Mesenchymal stem cell (in vitro differentiated cells and primary cell): ENCODE results near the gene MARS2.

Source experiments
- DNase-seq: peaks from one replicate; pipeline ENCODE4 v3.0.0-alpha.2; 2013
- H2AFZ ChIP-seq: one replicate; pipeline ENCODE4 v1.6.1; 2013; ENCODE audit warnings: low read depth, mild to moderate bottlenecking, control low read depth, inconsistent platforms, low read length, moderate library complexity
- H2AK5ac ChIP-seq: 2 replicates; pipeline ENCODE4 v1.6.1; 2013; ENCODE audit warnings: low read length, moderate library complexity, mild to moderate bottlenecking, inconsistent platforms; ENCODE audit not compliant: severe bottlenecking
- H2BK120ac ChIP-seq: one replicate; pipeline ENCODE4 v1.6.1; 2013; ENCODE audit warnings: low read depth, mild to moderate bottlenecking, inconsistent platforms, low read length, moderate library complexity
- H2BK12ac ChIP-seq, 2 experiments: one replicate each; pipeline ENCODE4 v1.6.1; 2013; ENCODE audit warnings: inconsistent platforms in 2 of 2, low read length in 2 of 2, mild to moderate bottlenecking in 2 of 2, moderate library complexity in 2 of 2, control low read depth in 1 of 2
- H2BK15ac ChIP-seq: one replicate; pipeline ENCODE4 v1.6.1; 2013; ENCODE audit warnings: mild to moderate bottlenecking, low read depth, inconsistent platforms; ENCODE audit not compliant: poor library complexity, severe bottlenecking
- H2BK5ac ChIP-seq: 2 replicates; pipeline ENCODE4 v1.6.1; 2013; ENCODE audit warnings: low read depth, mild to moderate bottlenecking, low read length, control low read depth, inconsistent platforms; ENCODE audit not compliant: poor library complexity, severe bottlenecking
- H3K14ac ChIP-seq, 2 experiments: one replicate each; pipeline ENCODE4 v1.6.1; 2013; ENCODE audit warnings: inconsistent platforms in 2 of 2, low read length in 2 of 2, control low read depth in 1 of 2, mild to moderate bottlenecking in 1 of 2, moderate library complexity in 1 of 2
- H3K18ac ChIP-seq, 2 experiments: one replicate each; pipeline ENCODE4 v1.6.1; 2013; ENCODE audit warnings: inconsistent platforms in 2 of 2, low read length in 2 of 2, control low read depth in 1 of 2, low read depth in 1 of 2, mild to moderate bottlenecking in 1 of 2
- H3K23ac ChIP-seq, 2 experiments: one replicate each; pipeline ENCODE4 v1.6.1; 2013; ENCODE audit warnings: inconsistent platforms in 2 of 2, low read length in 2 of 2, mild to moderate bottlenecking in 2 of 2, moderate library complexity in 2 of 2, control low read depth in 1 of 2
- H3K27ac ChIP-seq: 2 replicates; pipeline ENCODE4 v1.5.1; 2013; ENCODE audit warnings: mild to moderate bottlenecking, moderate library complexity, low read length, control low read depth, inconsistent platforms; ENCODE audit not compliant: poor library complexity, severe bottlenecking
- H3K27me3 ChIP-seq, 2 experiments: 2 replicates each; pipeline versions ENCODE4 v1.6.1 to v1.7.0; 2013; ENCODE audit warnings: low read length in 2 of 2, mild to moderate bottlenecking in 2 of 2, moderate library complexity in 2 of 2, control low read depth in 1 of 2, inconsistent platforms in 1 of 2; ENCODE audit not compliant: control insufficient read depth in 1 of 2, insufficient read depth in 1 of 2
- H3K36me3 ChIP-seq, 2 experiments: 2 replicates each; pipeline versions ENCODE4 v1.6.1 to v1.7.0; 2013; ENCODE audit warnings: low read length in 2 of 2, control low read depth in 1 of 2, inconsistent platforms in 1 of 2, low read depth in 1 of 2, mild to moderate bottlenecking in 1 of 2; ENCODE audit not compliant: insufficient read depth in 2 of 2, control insufficient read depth in 1 of 2
- H3K4ac ChIP-seq, 2 experiments: one replicate each; pipeline ENCODE4 v1.6.1; 2013; ENCODE audit warnings: inconsistent platforms in 2 of 2, low read length in 2 of 2, mild to moderate bottlenecking in 2 of 2, moderate library complexity in 2 of 2, control low read depth in 1 of 2, low read depth in 1 of 2
- H3K4me1 ChIP-seq: 2 replicates; pipeline ENCODE4 v1.6.1; 2013; ENCODE audit warnings: low read depth, low read length, control low read depth; ENCODE audit not compliant: control insufficient read depth, insufficient read depth
- H3K4me2 ChIP-seq: 2 replicates; pipeline ENCODE4 v1.6.1; 2013; ENCODE audit warnings: low read length, mild to moderate bottlenecking, inconsistent platforms; ENCODE audit not compliant: poor library complexity, severe bottlenecking
- H3K4me3 ChIP-seq, 2 experiments: 2 replicates each; pipeline versions ENCODE4 v1.5.1 to v1.7.0; 2013; ENCODE audit warnings: low read length in 2 of 2, mild to moderate bottlenecking in 2 of 2, control low read depth in 1 of 2, low read depth in 1 of 2; ENCODE audit not compliant: insufficient read depth in 1 of 2
- H3K79me1 ChIP-seq: replicated peaks from 2 replicates; pipeline ENCODE4 v1.6.1; 2013; ENCODE audit warnings: mild to moderate bottlenecking, control low read depth, low read length, inconsistent platforms; ENCODE audit not compliant: poor library complexity, severe bottlenecking
- H3K9ac ChIP-seq: 2 replicates; pipeline ENCODE4 v1.7.0; 2013; ENCODE audit warnings: mild to moderate bottlenecking, low read length, moderate library complexity
- H3K9me3 ChIP-seq: 2 replicates; pipeline ENCODE4 v1.7.0; 2013; ENCODE audit warnings: mild to moderate bottlenecking, low read length; ENCODE audit not compliant: control insufficient read depth
- H4K8ac ChIP-seq: one replicate; pipeline ENCODE4 v1.6.1; 2013; ENCODE audit warnings: inconsistent platforms, mild to moderate bottlenecking, low read length, moderate library complexity
- H4K91ac ChIP-seq: one replicate; pipeline ENCODE4 v1.6.1; 2013; ENCODE audit warnings: mild to moderate bottlenecking, low read length, inconsistent platforms
- WGBS: methylation state at CpG from one replicate; pipeline ENCODE4 v1.1.7; 2013; ENCODE audit warnings: mixed read lengths; 5-methylcytosine and 5-hydroxymethylcytosine counted together

MARS2 gene

GRCh38 chr2:197668296-197668695 is 36.9 kb upstream of the MARS2 start:
- no peak overlapping the region for H2BK15ac ChIP-seq
- 95% methylated on average over 3 of the region's 3 CpGs for WGBS
- H3K4me1 ChIP-seq: peaks cover 2% of the 10 kb centered on the region

GRCh38 chr2:197669077-197669476 is 36.1 kb upstream of the MARS2 start:
- Histone ChIP-seq H3K36me3 (peaks cover 0 to 9% of the 10 kb centered on the region in 2 experiments), H3K23ac (no peak overlapping the region), H2BK5ac (no peak overlapping the region), H3K4ac (no peak overlapping the region), H3K79me1 (peaks cover 23% of the 10 kb centered on the region), H3K9me3 (no peaks in the 10 kb centered on the region), H3K27me3 (no peaks in the 10 kb centered on the region), H3K27ac (no peak overlapping the region), H3K9ac (no peak overlapping the region), H2BK120ac (no peak overlapping the region), H3K4me3 (no peak overlapping the region), H3K18ac (no peak overlapping the region), H3K4me2 (no peak overlapping the region), H4K91ac (no peak overlapping the region), H2BK15ac (no peak overlapping the region), H4K8ac (no peak overlapping the region), H2BK12ac (no peak overlapping the region), H3K14ac (no peak overlapping the region), H2AK5ac (no peak overlapping the region), H3K4me1 (peaks cover 3% of the 10 kb centered on the region), H2AFZ (no peak overlapping the region)
- DNase-seq: no peak

More at GRCh38 chr2:197668296-197668695, 36.9 kb upstream of the MARS2 start:
- no peak overlapping the region for H3K4me3 ChIP-seq
- no peak overlapping the region for H2BK12ac ChIP-seq
- H3K27me3 ChIP-seq: no peaks in the 10 kb centered on the region
- no peak overlapping the region for H2AK5ac ChIP-seq
- no peak overlapping the region for H3K23ac ChIP-seq
- no peak overlapping the region for H2AFZ ChIP-seq
- no peak overlapping the region for H4K91ac ChIP-seq
- no peak for DNase-seq
- H3K18ac ChIP-seq: no peak overlapping the region
- H3K4ac ChIP-seq: no peak overlapping the region
- no peaks in the 10 kb centered on the region for H3K9me3 ChIP-seq
- H3K79me1 ChIP-seq: peaks cover 23% of the 10 kb centered on the region
- peaks cover 0 to 9% of the 10 kb centered on the region in 2 experiments for H3K36me3 ChIP-seq
- H3K4me2 ChIP-seq: no peak overlapping the region
- no peak overlapping the region for H2BK5ac ChIP-seq
- no peak overlapping the region for H2BK120ac ChIP-seq
- H3K9ac ChIP-seq: no peak overlapping the region
- no peak overlapping the region for H3K27ac ChIP-seq
- no peak overlapping the region for H4K8ac ChIP-seq
- no peak overlapping the region for H3K14ac ChIP-seq

GRCh38 chr2:197672371-197672893 is 32.7 kb upstream of the MARS2 start:
- Histone ChIP-seq H3K27ac (no peak overlapping the region), H3K4me1 (peaks cover 4% of the 10 kb centered on the region), H3K23ac (no peak overlapping the region), H3K4me2 (no peak overlapping the region), H4K91ac (no peak overlapping the region), H3K36me3 (peaks cover 0 to 9% of the 10 kb centered on the region in 2 experiments), H2AFZ (no peak overlapping the region), H2BK15ac (no peak overlapping the region), H3K9me3 (no peaks in the 10 kb centered on the region), H2BK12ac (no peak overlapping the region), H3K4me3 (no peak overlapping the region), H2BK120ac (no peak overlapping the region), H3K27me3 (no peaks in the 10 kb centered on the region), H4K8ac (no peak overlapping the region), H3K14ac (no peak overlapping the region), H3K18ac (no peak overlapping the region), H2BK5ac (no peak overlapping the region), H3K79me1 (peaks cover 22% of the 10 kb centered on the region), H3K4ac (no peak overlapping the region), H3K9ac (no peak overlapping the region), H2AK5ac (no peak overlapping the region)
- DNase-seq: no peak
- WGBS: 100% methylated on average over 1 of the region's 1 CpG

GRCh38 chr2:197673106-197673505 is 32.1 kb upstream of the MARS2 start:
- DNase-seq: no peak
- Histone ChIP-seq H3K4me3 (no peak overlapping the region), H3K23ac (no peak overlapping the region), H3K36me3 (peaks cover 0 to 4% of the 10 kb centered on the region in 2 experiments), H2BK12ac (no peak overlapping the region), H3K27ac (no peak overlapping the region), H3K4me2 (peak overlapping the region; percentile 38), H3K9me3 (no peaks in the 10 kb centered on the region), H3K4me1 (peaks cover 4% of the 10 kb centered on the region), H2BK120ac (no peak overlapping the region), H4K8ac (no peak overlapping the region), H2AFZ (no peak overlapping the region), H3K79me1 (peaks cover 18% of the 10 kb centered on the region), H3K4ac (no peak overlapping the region), H2BK15ac (no peak overlapping the region), H3K27me3 (no peaks in the 10 kb centered on the region), H3K9ac (peak overlapping the region; percentile 94), H2BK5ac (no peak overlapping the region), H4K91ac (no peak overlapping the region), H2AK5ac (peak overlapping the region; percentile 68), H3K18ac (no peak overlapping the region), H3K14ac (no peak overlapping the region)
- WGBS: 68% methylated on average over 5 of the region's 5 CpGs
